Caki2 (cell line): ENCODE results near the gene KCNT2. TPM values are rescaled to one million over a fixed set of nuclear protein-coding genes. Genes with fewer than 3 reads are reported as not detected.
A peak's percentile ranks its signal among the peaks of the same experiment; 100 is the strongest.

ENCODE experiments used
- DNase-seq: peaks from one replicate; pipeline ENCODE4 v3.0.0-alpha.2; 2015; ENCODE audit warnings: low read depth
- in situ Hi-C: cut with HindIII; loops from 2 replicates; pipeline ENCODE4 v1.10.0; 2016; ENCODE audit warnings: low sequenced_read_pairs, low pct_unique_long_range_greater_than_20kb, mixed read lengths
- total RNA-seq: library from RNA; depleted of rRNA; stranded (reverse); fragments of >200 nt; shearing (Covaris generic); gene quantifications from 2 replicates; pipeline ENCODE4 v1.2.3, GENCODE V29; 2014; ENCODE audit warnings: low replicate concordance

KCNT2 gene
- total RNA-seq, 1 experiment from 2014 or later: 0.03 TPM

DNA sequence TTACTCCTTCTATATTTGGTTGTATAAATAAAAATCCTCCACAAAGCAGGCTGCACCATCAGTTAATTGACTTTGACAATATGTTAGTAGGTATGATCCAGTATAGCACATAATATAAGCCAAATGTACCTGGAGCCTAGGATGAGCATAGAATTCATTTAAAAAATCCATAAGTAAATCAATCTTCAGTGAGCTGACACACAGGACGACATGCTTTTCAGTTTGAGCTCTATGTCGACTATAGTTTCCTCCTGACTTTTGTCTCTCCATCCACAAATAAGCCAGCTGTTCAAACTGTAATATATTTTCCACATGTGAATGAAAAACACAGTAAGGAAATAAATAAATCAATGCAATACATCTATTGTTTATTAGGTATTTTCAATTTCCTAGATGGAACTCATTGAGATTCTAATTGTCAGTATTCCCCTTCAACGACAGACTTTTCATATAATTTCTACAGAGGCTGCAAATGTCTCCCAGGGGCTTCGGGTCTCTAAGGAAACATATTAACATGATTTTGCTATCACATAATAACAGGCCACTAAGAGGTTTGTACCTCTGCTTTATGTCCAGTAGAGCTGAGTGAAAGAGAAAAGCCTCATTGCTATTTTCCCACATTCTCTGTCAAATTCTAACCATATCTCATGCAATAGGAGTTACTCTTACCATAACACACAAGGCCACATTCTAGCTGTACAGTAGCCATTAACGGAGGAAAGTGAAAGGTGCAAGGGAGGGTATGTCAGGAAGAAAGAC lies 180.1 kb downstream of the KCNT2 start:
- in situ Hi-C loops: no loop called here
- DNase-seq: no peak

- DNase-seq: no peak
- in situ Hi-C loops: no loop called here
Observed at GRCh38 chr1:196425513-196425912, 182.7 kb downstream of the KCNT2 start.

DNA sequence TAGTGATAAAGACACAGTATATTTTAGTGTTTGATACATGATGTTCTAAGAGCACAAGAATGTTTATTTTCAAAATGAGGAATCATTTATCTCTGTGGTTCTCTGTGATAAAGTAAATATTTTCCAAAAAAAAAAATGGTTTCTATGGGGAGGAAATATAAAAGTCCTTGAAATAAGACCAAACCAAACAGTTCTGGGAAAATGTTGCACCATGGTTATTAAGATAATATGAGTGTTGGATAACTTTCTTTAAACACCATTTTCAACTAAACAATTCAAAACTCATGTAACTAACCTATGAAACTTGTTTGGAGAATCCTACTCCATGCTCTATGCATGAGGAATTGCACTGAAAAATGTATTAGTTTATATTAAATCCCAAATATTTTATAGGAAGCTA lies 184.6 kb downstream of the KCNT2 start:
- DNase-seq: no peak
- in situ Hi-C loops: no loop called here

DNA sequence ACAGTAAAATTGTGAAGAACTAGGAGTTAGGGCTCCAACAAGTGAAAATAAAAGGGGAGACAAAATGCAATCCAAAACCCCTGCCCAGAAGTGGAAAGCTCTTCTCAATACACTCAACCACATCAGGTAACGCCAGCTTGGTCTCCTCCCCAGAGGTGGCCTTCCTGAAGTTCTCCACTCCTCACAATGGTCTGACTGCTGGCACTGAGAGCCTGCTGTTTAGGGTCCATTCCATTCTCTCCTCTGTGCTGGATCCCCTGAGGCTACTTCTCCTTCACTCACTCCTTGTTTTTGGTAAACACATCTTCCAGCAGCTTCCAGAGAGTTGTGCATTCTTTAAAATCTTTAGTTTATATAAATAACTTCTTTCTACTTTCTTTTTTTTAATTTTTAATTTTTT lies 189.5 kb downstream of the KCNT2 start:
- in situ Hi-C loops: no loop called here

GRCh38 chr1:196415978-196416377 lies 192.3 kb downstream of the KCNT2 start:
- in situ Hi-C loops: no loop called here
- DNase-seq: no peak

More for the DNA sequence above, 189.5 kb downstream of the KCNT2 start:
- no peak for DNase-seq

- DNase-seq: no peak
- in situ Hi-C loops: no loop called here
Observed at GRCh38 chr1:196412326-196412725, 195.9 kb downstream of the KCNT2 start.

GRCh38 chr1:196410768-196411167 lies 197.5 kb downstream of the KCNT2 start:
- in situ Hi-C loops: no loop called here

GRCh38 chr1:196409586-196409985 lies 198.7 kb downstream of the KCNT2 start:
- in situ Hi-C loops: no loop called here
- no peak for DNase-seq

More at GRCh38 chr1:196410768-196411167, 197.5 kb downstream of the KCNT2 start:
- no peak for DNase-seq

DNA sequence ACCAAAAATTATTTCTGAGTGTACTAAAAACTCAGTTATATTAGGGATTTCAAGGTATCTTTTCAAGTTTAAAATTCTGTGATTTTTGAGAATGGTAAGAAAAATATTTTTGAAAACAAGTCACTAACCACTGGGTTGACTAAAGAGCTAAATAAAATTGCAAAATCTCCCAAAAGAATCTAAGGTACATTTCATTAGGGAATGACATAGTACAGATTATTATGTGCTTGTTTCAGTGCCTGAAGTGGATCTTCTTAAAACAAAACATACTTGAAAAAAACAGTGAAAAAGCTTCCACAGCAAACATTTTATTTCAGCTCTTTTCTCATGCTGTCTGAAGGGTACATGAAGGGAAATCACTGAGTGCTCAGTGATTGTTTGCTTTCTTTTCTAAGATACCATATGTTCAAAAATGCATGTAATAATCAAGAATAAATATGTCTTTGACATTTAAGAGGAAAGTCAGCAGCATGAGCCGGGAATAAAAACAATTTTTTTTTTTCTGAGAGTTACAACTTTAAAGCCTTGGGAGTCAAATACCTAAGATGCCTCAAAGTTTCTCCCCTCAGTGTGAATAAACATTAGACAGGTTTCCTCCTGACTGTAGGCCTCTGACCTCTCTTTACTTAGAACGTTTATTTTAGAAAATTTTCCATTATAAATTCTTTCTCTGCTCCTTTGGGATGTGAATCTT lies 200.7 kb downstream of the KCNT2 start:
- in situ Hi-C loops: no loop called here
- peak; percentile 52 for DNase-seq

DNA sequence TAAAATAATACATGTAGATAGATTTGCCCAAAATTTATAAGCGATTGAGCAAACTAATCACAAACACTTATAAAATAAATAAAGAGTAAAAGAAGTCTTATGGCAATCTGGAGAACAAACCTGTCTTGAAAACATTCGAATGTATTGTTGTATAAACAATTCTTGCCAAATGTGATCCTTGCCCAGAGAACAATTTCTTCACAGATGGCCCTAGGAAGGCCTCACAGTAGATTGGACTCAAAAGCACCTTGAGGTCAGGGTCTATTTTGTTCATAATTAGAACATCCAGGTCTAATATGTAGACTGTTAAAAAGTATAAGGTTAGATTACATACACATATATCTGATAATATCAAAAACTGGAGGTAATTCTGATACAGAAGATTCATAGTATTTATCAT lies 202.4 kb downstream of the KCNT2 start:
- in situ Hi-C loops: no loop called here

DNA sequence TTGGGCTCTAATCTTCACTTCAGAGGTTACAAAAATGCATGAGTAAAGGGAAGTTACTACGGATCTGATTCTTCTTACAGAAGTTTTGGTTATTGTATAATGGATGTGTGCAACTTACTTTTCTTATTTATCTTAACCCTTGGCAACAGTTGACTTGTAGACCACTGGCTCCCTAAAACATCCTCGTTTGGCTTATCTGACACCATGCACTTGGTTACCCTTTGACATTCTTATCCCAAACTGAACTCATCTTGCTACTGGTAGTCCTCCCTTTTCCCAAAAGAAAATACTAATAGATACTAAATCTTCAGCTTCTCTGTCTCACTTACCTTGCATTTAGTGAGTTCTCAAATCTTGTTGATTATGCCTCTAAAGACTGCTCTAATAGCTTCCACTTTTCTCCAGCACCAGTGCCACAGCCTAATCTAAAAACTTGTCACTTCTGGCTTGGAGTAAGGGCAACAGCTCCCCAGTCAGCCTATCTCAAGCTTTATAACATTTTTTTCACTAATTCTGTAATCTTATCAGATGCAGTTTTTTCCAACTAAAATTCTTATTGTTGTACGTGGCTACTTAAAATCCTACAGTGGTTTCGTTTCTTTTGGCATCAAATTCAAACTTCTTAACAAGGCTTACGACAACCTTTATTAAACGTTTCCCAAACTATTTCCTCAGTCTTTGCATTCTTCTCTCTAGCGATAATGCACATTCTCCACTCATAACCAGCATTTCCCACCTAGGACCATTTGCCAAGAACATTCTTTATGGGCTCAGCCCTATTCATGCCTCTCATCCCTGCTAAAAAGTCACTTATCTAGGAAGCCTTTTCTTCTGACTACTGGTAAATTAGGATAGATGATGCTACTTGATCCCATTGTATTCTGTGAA lies 204.2 kb downstream of the KCNT2 start:
- DNase-seq: no peak
- in situ Hi-C loops: no loop called here

More for the DNA sequence above, 202.4 kb downstream of the KCNT2 start:
- no peak for DNase-seq

- no peak for DNase-seq
- in situ Hi-C loops: no loop called here
Observed at GRCh38 chr1:196401891-196402290, 206.3 kb downstream of the KCNT2 start.

GRCh38 chr1:196401452-196401833 lies 206.8 kb downstream of the KCNT2 start:
- in situ Hi-C loops: no loop called here
- no peak for DNase-seq

GRCh38 chr1:196400478-196401451 lies 207.5 kb downstream of the KCNT2 start:
- DNase-seq: peak; percentile 54
- in situ Hi-C loops: no loop called here

- in situ Hi-C loops: no loop called here
- no peak for DNase-seq
Observed at GRCh38 chr1:196399713-196400112, 208.5 kb downstream of the KCNT2 start.

- in situ Hi-C loops: no loop called here
- peak; percentile 25 for DNase-seq
Observed at GRCh38 chr1:196393742-196394141, 214.5 kb downstream of the KCNT2 start.

GRCh38 chr1:196393282-196393681 lies 215.0 kb downstream of the KCNT2 start:
- DNase-seq: no peak
- in situ Hi-C loops: no loop called here

DNA sequence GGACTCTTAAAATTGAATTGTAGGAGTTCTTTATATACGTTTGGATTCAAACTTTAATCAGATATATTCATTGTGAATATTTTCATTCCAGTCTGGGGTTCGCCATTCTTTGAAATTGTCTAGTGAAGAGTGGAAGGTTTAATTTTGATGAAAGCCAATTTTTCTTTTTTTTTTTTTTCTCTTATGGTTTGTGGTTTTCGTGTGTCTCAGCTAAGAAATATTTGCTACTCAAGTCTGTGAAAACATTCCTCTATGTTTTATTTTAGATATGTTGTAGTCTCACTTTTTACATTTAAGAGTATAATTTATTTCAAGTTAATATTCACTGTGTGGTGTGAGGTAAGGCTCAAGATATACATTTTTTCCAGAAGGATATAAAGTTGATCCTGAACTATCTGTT lies 220.5 kb downstream of the KCNT2 start:
- in situ Hi-C loops: no loop called here

More for the DNA sequence above, 220.5 kb downstream of the KCNT2 start:
- no peak for DNase-seq
